CD14-positive monocyte (primary cell): Measurements from ENCODE around the gene FHIT. TPM values are rescaled to one million over a fixed set of nuclear protein-coding genes. Genes with fewer than 3 reads are reported as not detected.

Source experiments
- DNase-seq, 3 donors: peaks; one replicate each; pipeline ENCODE4 v3.0.0-alpha.2; 2011 to 2022
- H2AFZ ChIP-seq: 2 replicates; pipeline ENCODE4 v1.6.0; 2012; ENCODE audit warnings: mild to moderate bottlenecking, low read depth, low read length, inconsistent platforms; ENCODE audit not compliant: insufficient read depth, poor library complexity, severe bottlenecking
- H3K27ac ChIP-seq, 2 donors: 1 replicate in 1 of 2; 2 replicates in 1 of 2; pipeline ENCODE4 v1.5.1; 2012 to 2013; ENCODE audit warnings: low read length in 2 of 2, control low read depth in 1 of 2, inconsistent platforms in 1 of 2, low read depth in 1 of 2, mild to moderate bottlenecking in 1 of 2
- H3K27me3 ChIP-seq, 2 donors: one replicate each; pipeline versions ENCODE4 v1.6.0 to v1.6.1; 2011 to 2013; ENCODE audit warnings: low read length in 2 of 2; ENCODE audit not compliant: control insufficient read depth in 2 of 2, insufficient read depth in 2 of 2
- H3K36me3 ChIP-seq, 2 donors: replicated peaks in 1 of 2; 1 replicate in 1 of 2; 2 replicates in 1 of 2; pipeline versions ENCODE4 v1.5.1 to v1.6.1; 2012 to 2013; ENCODE audit warnings: low read length in 2 of 2, control low read depth in 1 of 2, inconsistent platforms in 1 of 2, mild to moderate bottlenecking in 1 of 2; ENCODE audit not compliant: insufficient read depth in 2 of 2, control insufficient read depth in 1 of 2
- H3K4me1 ChIP-seq, 2 donors: 1 replicate in 1 of 2; 2 replicates in 1 of 2; pipeline versions ENCODE4 v1.5.1 to v1.6.1; 2012 to 2013; ENCODE audit warnings: low read length in 2 of 2, control low read depth in 1 of 2, inconsistent platforms in 1 of 2, mild to moderate bottlenecking in 1 of 2, moderate library complexity in 1 of 2; ENCODE audit not compliant: insufficient read depth in 2 of 2, control insufficient read depth in 1 of 2
- H3K4me2 ChIP-seq: replicated peaks from 2 replicates; pipeline ENCODE3; 2012; ENCODE audit warnings: low read length, moderate library complexity, mild to moderate bottlenecking; ENCODE audit not compliant: poor library complexity, severe bottlenecking; ENCODE audit errors: extremely low read depth
- H3K4me3 ChIP-seq, 3 experiments: fragments of 200-600 bp in 1 of 3; sonication (generic) in 1 of 3; replicated peaks in 1 of 3; 1 replicate in 2 of 3; 2 replicates in 1 of 3; pipeline ENCODE4 v1.5.1; 2011 to 2013; ENCODE audit warnings: low read length in 3 of 3, mild to moderate bottlenecking in 3 of 3, control low read depth in 2 of 3, low read depth in 2 of 3, inconsistent platforms in 1 of 3, moderate library complexity in 1 of 3
- H3K79me2 ChIP-seq: 2 replicates; pipeline ENCODE4 v1.6.0; 2012; ENCODE audit warnings: mild to moderate bottlenecking, control low read depth, inconsistent platforms, low read length, moderate library complexity; ENCODE audit not compliant: insufficient read depth
- H3K9ac ChIP-seq: 2 replicates; pipeline ENCODE4 v1.6.0; 2017; ENCODE audit warnings: low read length, mild to moderate bottlenecking; ENCODE audit not compliant: insufficient read depth, poor library complexity, severe bottlenecking
- H3K9me3 ChIP-seq, 2 donors: replicated peaks in 1 of 2; 1 replicate in 1 of 2; 2 replicates in 1 of 2; pipeline versions ENCODE4 v1.5.1 to v1.6.1; 2012 to 2013; ENCODE audit warnings: low read length in 2 of 2, control low read depth in 1 of 2; ENCODE audit not compliant: control insufficient read depth in 1 of 2, insufficient read depth in 1 of 2
- H4K20me1 ChIP-seq: 2 replicates; pipeline ENCODE4 v1.6.0; 2012; ENCODE audit warnings: mild to moderate bottlenecking, low read length, control low read depth, moderate library complexity; ENCODE audit not compliant: insufficient read depth
- H3K27ac Mint-ChIP-seq, 7 donors: one replicate each; pipeline ENCODE4 v1.8.0; 2020; ENCODE audit warnings: mild to moderate bottlenecking in 7 of 7, mixed read lengths in 7 of 7, moderate library complexity in 6 of 7, inconsistent platforms in 2 of 7
- H3K27me3 Mint-ChIP-seq, 3 donors: one replicate each; pipeline ENCODE4 v1.8.0; 2021 to 2022; ENCODE audit warnings: low read depth in 3 of 3, mild to moderate bottlenecking in 3 of 3, mixed read lengths in 3 of 3, moderate library complexity in 3 of 3, inconsistent platforms in 1 of 3
- H3K36me3 Mint-ChIP-seq, 2 donors: one replicate each; pipeline ENCODE4 v1.8.0; 2020; ENCODE audit warnings: mixed read lengths in 2 of 2, inconsistent platforms in 1 of 2, mild to moderate bottlenecking in 1 of 2
- H3K4me1 Mint-ChIP-seq: one replicate; pipeline ENCODE4 v1.8.0; 2020; ENCODE audit warnings: mild to moderate bottlenecking, mixed read lengths
- H3K4me3 Mint-ChIP-seq, 2 donors: one replicate each; pipeline ENCODE4 v1.8.0; 2020; ENCODE audit warnings: mild to moderate bottlenecking in 2 of 2, mixed read lengths in 2 of 2, moderate library complexity in 1 of 2
- H3K9me3 Mint-ChIP-seq, 7 donors: one replicate each; pipeline ENCODE4 v1.8.0; 2020 to 2022; ENCODE audit warnings: mixed read lengths in 7 of 7, mild to moderate bottlenecking in 6 of 7, moderate library complexity in 6 of 7, inconsistent platforms in 2 of 7
- WGBS: methylation state at CpG from one replicate; pipeline ENCODE4 v1.1.5; 2013; ENCODE audit warnings: missing lambda C conversion rate; ENCODE audit not compliant: insufficient coverage; 5-methylcytosine and 5-hydroxymethylcytosine counted together
- intact Hi-C, 2 donors: fragments of 100-400 bp; cut with micrococcal nuclease; formaldehyde crosslinking; loops; one replicate each; pipeline versions ENCODE4 v1.15.0 to v1.15.1; 2023
- polyA plus RNA-seq, 3 donors: library from polyadenylated mRNA; depleted of rRNA in 1 of 3; unstranded in 2 of 3; stranded (reverse) in 1 of 3; fragments of 300-500 nt in 2 of 3; fragments of >200 nt in 1 of 3; fragmentation: Illumina TruSeq in 2 of 3; gene quantifications; 1 replicate in 2 of 3; 2 replicates in 1 of 3; pipeline ENCODE4 v1.2.3, GENCODE V29; 2012 to 2021
- TF ChIP-seq, protein P1 (sequence below): fragments of 200-600 bp; IDR thresholded peaks from one replicate; pipeline ENCODE4 v1.8.0; 2022; ENCODE audit warnings: antibody characterized with exemption, mild to moderate bottlenecking

Gene FHIT
- polyA plus RNA-seq, 3 donors: 1.7 to 3.4 (median 3.2) TPM

DNA sequence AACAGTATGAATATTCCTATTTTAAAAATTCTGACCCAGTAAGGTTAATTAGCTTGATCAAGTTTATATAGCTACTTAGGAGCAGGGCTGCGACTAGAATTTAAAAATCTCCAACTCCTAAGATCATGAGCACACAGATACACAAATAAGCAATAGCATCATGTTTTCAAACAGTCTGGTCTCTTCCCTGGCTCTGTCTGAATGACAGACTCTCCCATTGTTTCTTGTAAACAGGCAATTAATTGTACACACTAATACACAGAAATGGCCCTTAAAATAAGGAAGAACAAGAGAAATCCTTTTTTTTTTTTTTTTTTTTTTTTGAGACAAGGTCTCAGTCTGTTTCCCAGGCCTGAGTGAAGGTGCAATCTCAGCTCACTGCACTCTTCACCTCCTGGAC lies 1137.1 kb downstream of the FHIT start:
- no peak overlapping the region for H3K4me3 ChIP-seq
- no peaks in the 10 kb centered on the region for H3K79me2 ChIP-seq
- H3K4me1 ChIP-seq: no peaks in the 10 kb centered on the region
- TF ChIP-seq, protein P1, sequence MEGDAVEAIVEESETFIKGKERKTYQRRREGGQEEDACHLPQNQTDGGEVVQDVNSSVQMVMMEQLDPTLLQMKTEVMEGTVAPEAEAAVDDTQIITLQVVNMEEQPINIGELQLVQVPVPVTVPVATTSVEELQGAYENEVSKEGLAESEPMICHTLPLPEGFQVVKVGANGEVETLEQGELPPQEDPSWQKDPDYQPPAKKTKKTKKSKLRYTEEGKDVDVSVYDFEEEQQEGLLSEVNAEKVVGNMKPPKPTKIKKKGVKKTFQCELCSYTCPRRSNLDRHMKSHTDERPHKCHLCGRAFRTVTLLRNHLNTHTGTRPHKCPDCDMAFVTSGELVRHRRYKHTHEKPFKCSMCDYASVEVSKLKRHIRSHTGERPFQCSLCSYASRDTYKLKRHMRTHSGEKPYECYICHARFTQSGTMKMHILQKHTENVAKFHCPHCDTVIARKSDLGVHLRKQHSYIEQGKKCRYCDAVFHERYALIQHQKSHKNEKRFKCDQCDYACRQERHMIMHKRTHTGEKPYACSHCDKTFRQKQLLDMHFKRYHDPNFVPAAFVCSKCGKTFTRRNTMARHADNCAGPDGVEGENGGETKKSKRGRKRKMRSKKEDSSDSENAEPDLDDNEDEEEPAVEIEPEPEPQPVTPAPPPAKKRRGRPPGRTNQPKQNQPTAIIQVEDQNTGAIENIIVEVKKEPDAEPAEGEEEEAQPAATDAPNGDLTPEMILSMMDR: no peak
- no peak overlapping the region for H3K9ac ChIP-seq
- no peaks in the 10 kb centered on the region for H3K4me1 Mint-ChIP-seq
- intact Hi-C loops: no loop called here
- no peak overlapping the region for H3K4me3 Mint-ChIP-seq
- H3K9me3 ChIP-seq: no peaks in the 10 kb centered on the region
- WGBS: 100% methylated on average over 1 of the region's 1 CpG
- H3K27me3 Mint-ChIP-seq: no peaks in the 10 kb centered on the region
- H3K36me3 Mint-ChIP-seq: no peaks in the 10 kb centered on the region
- H3K36me3 ChIP-seq: no peaks in the 10 kb centered on the region
- no peak for DNase-seq
- H3K27ac Mint-ChIP-seq: no peak overlapping the region
- H3K9me3 Mint-ChIP-seq: peaks cover 0 to 3% (median 0%) of the 10 kb centered on the region in 7 donors
- no peaks in the 10 kb centered on the region for H3K27me3 ChIP-seq
- H3K4me2 ChIP-seq: no peak overlapping the region
- H2AFZ ChIP-seq: no peak overlapping the region
- no peaks in the 10 kb centered on the region for H4K20me1 ChIP-seq
- no peak overlapping the region for H3K27ac ChIP-seq

DNA sequence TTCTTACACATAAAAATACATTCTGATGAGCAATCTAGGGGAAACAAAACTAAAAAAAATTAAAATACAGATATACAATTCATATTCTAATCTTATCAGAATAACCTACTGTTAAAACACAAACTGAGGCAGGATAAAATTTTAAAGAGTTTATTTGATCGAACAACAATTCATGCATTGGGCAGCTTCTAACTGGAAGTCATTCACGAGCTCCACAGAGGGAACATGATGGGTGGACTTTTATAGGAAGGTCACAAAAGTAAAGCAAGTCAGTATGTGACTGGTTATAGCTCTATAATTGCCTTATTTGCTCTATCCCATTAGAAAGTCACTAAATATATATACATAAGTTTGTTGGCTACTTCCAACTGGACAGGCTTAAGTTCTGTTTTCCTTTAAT lies 1144.0 kb downstream of the FHIT start:
- TF ChIP-seq, protein P1: no peak
- Mint-ChIP-seq H3K27me3 (no peaks in the 10 kb centered on the region), H3K4me3 (no peak overlapping the region), H3K4me1 (peaks cover 2% of the 10 kb centered on the region), H3K9me3 (peaks cover 0 to 4% (median 0%) of the 10 kb centered on the region in 7 donors), H3K36me3 (no peaks in the 10 kb centered on the region), H3K27ac (no peak overlapping the region)
- 80% methylated on average over 1 of the region's 2 CpGs for WGBS
- Histone ChIP-seq H3K9me3 (no peaks in the 10 kb centered on the region), H3K9ac (no peak overlapping the region), H3K79me2 (no peaks in the 10 kb centered on the region), H3K4me1 (no peaks in the 10 kb centered on the region), H3K4me2 (no peak overlapping the region), H2AFZ (no peak overlapping the region), H3K36me3 (no peaks in the 10 kb centered on the region), H3K27ac (no peak overlapping the region), H4K20me1 (no peaks in the 10 kb centered on the region), H3K4me3 (no peak overlapping the region), H3K27me3 (no peaks in the 10 kb centered on the region)
- no peak for DNase-seq
- intact Hi-C loops: no loop called here
